Ascending aorta (tissue), 2 donors: Measurements from ENCODE around the gene RAB28. TPM values are rescaled to one million over a fixed set of nuclear protein-coding genes. Genes with fewer than 3 reads are reported as not detected.

Experiments
- DNase-seq, 2 donors: peaks; one replicate each; pipeline ENCODE4 v3.0.0-alpha.2; 2019; ENCODE audit warnings: low spot score in 2 of 2
- H3K27ac ChIP-seq, 2 donors: fragments of 200-600 bp; sonication (generic); one replicate each; pipeline ENCODE4 v1.5.1; 2016 to 2017; ENCODE audit warnings: mild to moderate bottlenecking in 1 of 2
- H3K27me3 ChIP-seq: fragments of 200-600 bp; sonication (generic); one replicate; pipeline ENCODE4 v1.5.1; 2017
- H3K36me3 ChIP-seq, 2 donors: fragments of 200-600 bp; sonication (generic); one replicate each; pipeline ENCODE4 v1.5.1; 2016
- H3K4me1 ChIP-seq, 2 donors: fragments of 200-600 bp; sonication (generic); one replicate each; pipeline ENCODE4 v1.5.1; 2016 to 2017; ENCODE audit warnings: mild to moderate bottlenecking in 1 of 2
- H3K4me3 ChIP-seq, 2 donors: fragments of 200-600 bp; sonication (generic); one replicate each; pipeline ENCODE4 v1.5.1; 2016 to 2017; ENCODE audit warnings: mild to moderate bottlenecking in 1 of 2
- H3K9me3 ChIP-seq, 2 donors: fragments of 200-600 bp; sonication (generic); one replicate each; pipeline ENCODE4 v1.5.1; 2016
- CTCF ChIP-seq, 3 experiments: fragments of 200-600 bp in 2 of 3; fragments of 450-650 bp in 1 of 3; sonication (generic) in 2 of 3; IDR thresholded peaks; one replicate each; pipeline ENCODE4 v1.5.1; 2016 to 2019; ENCODE audit warnings: antibody characterized with exemption in 3 of 3, mild to moderate bottlenecking in 1 of 3, moderate library complexity in 1 of 3
- intact Hi-C: fragments of 100-400 bp; cut with DNase I; formaldehyde crosslinking; loops from one replicate; pipeline ENCODE4 v1.15.1; 2023
- total RNA-seq: library from RNA; depleted of rRNA; stranded (reverse); fragments of >200 nt; gene quantifications from one replicate; pipeline ENCODE4 v1.1.0, GENCODE V29; 2016

Gene RAB28
- total RNA-seq, 1 donor from 2014 or later = 3.2 TPM

GRCh38 chr4:13367244-13367643, 116.9 kb downstream of the RAB28 start:
- H3K4me1 ChIP-seq = no peaks in the 10 kb centered on the region
- DNase-seq = no peak
- no peak for TF ChIP-seq CTCF (IDR thresholded peaks at IDR 0.05)
- intact Hi-C loops = no loop called here
- peaks cover 0 to 9% of the 10 kb centered on the region in 2 donors for H3K36me3 ChIP-seq
- H3K9me3 ChIP-seq = no peaks in the 10 kb centered on the region
- no peak overlapping the region for H3K4me3 ChIP-seq
- no peaks in the 10 kb centered on the region for H3K27me3 ChIP-seq
- no peak overlapping the region for H3K27ac ChIP-seq

- Histone ChIP-seq H3K4me3 (no peak overlapping the region), H3K9me3 (no peaks in the 10 kb centered on the region), H3K27me3 (no peaks in the 10 kb centered on the region), H3K4me1 (no peaks in the 10 kb centered on the region), H3K27ac (no peak overlapping the region), H3K36me3 (peaks cover 0 to 9% of the 10 kb centered on the region in 2 donors)
- no peak for DNase-seq
- intact Hi-C loops = no loop called here
- TF ChIP-seq CTCF (IDR thresholded peaks at IDR 0.05) = no peak
Measured at GRCh38 chr4:13365195-13365594, 118.9 kb downstream of the RAB28 start.

GRCh38 chr4:13364653-13365052, 119.5 kb downstream of the RAB28 start:
- peaks cover 0 to 9% of the 10 kb centered on the region in 2 donors for H3K36me3 ChIP-seq
- no peak for TF ChIP-seq CTCF (IDR thresholded peaks at IDR 0.05)
- H3K27ac ChIP-seq = no peak overlapping the region
- DNase-seq = no peak
- no peaks in the 10 kb centered on the region for H3K9me3 ChIP-seq
- intact Hi-C loops = no loop called here
- no peaks in the 10 kb centered on the region for H3K27me3 ChIP-seq
- no peaks in the 10 kb centered on the region for H3K4me1 ChIP-seq
- H3K4me3 ChIP-seq = no peak overlapping the region

DNA sequence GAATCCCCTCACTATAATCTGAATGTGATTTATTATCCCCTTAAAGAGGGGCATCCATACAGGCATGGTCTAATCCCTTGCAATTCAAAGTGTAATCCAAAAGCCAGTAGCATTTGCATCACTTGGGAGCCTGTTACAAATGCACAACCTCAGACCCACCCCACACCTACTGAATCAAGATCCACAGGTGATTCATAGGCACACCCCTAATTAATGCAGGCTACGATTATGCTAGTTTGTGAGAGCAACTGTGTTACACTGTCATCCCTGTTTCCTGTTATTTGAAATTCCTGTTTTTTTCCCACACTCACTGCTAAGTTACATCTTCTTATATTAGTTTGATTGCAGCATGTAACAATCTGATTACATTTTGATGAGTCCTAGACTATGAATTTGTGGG, 120.0 kb downstream of the RAB28 start:
- intact Hi-C loops = no loop called here

GRCh38 chr4:13359809-13360208, 124.3 kb downstream of the RAB28 start:
- intact Hi-C loops = no loop called here
- no peaks in the 10 kb centered on the region for H3K27me3 ChIP-seq
- no peak overlapping the region for H3K4me3 ChIP-seq
- no peak for TF ChIP-seq CTCF (IDR thresholded peaks at IDR 0.05)
- peaks cover 0 to 5% of the 10 kb centered on the region in 2 donors for H3K36me3 ChIP-seq
- no peak for DNase-seq
- H3K9me3 ChIP-seq = no peaks in the 10 kb centered on the region
- H3K4me1 ChIP-seq = no peaks in the 10 kb centered on the region
- no peak overlapping the region for H3K27ac ChIP-seq

More for the DNA sequence above, 120.0 kb downstream of the RAB28 start:
- Histone ChIP-seq H3K9me3 (no peaks in the 10 kb centered on the region), H3K36me3 (peaks cover 0 to 9% of the 10 kb centered on the region in 2 donors), H3K4me1 (no peaks in the 10 kb centered on the region), H3K4me3 (no peak overlapping the region), H3K27me3 (no peaks in the 10 kb centered on the region), H3K27ac (no peak overlapping the region)
- DNase-seq = no peak
- TF ChIP-seq CTCF (IDR thresholded peaks at IDR 0.05) = no peak
